OCI-LY1 (cell line): Measurements from ENCODE around the gene OR5AK2.
"Not testable (repeated sequence)": the region's sequence is repeated elsewhere in the genome, so short reads cannot be mapped to it uniquely, and the experiment has no call there.

Experiments used
- EZH2 ChIP-seq: fragments of 200-600 bp; sonication (generic), shearing (Covaris generic); IDR thresholded peaks from 2 replicates; pipeline ENCODE4 v1.8.0; 2017; ENCODE audit warnings: borderline replicate concordance, mixed run types, mild to moderate bottlenecking, antibody characterized with exemption, low read length, moderate library complexity, mixed read lengths
- TF ChIP-seq, protein P1 (sequence below): fragments of 200-600 bp; sonication (generic), shearing (Covaris generic); IDR thresholded peaks from 2 replicates; pipeline ENCODE4 v1.5.1; 2017; ENCODE audit warnings: mild to moderate bottlenecking, antibody characterized with exemption, low read length, moderate library complexity, mixed read lengths

DNA sequence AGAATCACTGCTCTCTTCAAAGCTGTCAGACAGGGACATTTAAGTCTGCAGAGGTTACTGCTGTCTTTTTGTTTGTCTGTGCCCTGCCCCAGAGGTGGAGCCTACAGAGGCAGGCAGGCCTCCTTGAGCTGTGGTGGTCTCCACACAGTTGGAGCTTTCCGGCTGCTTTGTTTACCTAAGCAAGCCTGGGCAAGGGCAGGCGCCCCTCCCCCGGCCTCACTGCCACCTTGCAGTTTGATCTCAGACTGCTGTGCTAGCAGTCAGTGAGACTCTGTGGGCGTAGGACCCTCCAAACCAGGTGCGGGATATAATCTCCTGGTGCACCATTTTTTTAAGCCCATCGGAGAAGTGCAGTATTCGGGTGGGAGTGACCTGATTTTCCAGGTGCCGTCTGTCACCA lies 43.2 kb upstream of the OR5AK2 start:
- TF ChIP-seq, protein P1, sequence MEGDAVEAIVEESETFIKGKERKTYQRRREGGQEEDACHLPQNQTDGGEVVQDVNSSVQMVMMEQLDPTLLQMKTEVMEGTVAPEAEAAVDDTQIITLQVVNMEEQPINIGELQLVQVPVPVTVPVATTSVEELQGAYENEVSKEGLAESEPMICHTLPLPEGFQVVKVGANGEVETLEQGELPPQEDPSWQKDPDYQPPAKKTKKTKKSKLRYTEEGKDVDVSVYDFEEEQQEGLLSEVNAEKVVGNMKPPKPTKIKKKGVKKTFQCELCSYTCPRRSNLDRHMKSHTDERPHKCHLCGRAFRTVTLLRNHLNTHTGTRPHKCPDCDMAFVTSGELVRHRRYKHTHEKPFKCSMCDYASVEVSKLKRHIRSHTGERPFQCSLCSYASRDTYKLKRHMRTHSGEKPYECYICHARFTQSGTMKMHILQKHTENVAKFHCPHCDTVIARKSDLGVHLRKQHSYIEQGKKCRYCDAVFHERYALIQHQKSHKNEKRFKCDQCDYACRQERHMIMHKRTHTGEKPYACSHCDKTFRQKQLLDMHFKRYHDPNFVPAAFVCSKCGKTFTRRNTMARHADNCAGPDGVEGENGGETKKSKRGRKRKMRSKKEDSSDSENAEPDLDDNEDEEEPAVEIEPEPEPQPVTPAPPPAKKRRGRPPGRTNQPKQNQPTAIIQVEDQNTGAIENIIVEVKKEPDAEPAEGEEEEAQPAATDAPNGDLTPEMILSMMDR = not testable (repeated sequence)
- TF ChIP-seq EZH2 = not testable (repeated sequence)
